K562 (cell line): Measurements from ENCODE around the gene SLC39A9. TPM values are rescaled to one million over a fixed set of nuclear protein-coding genes. Genes with fewer than 3 reads are reported as not detected.

Experiments
- ATAC-seq: fragments of 200-7000 bp; cut with Tn5 transposase; 3 replicates; pipeline ENCODE4 v1.9.1; 2020; ENCODE audit warnings: moderate library complexity
- BruUV-seq: library from RNA; stranded (reverse); fragments of 400-500 nt; replicated peaks from 2 replicates; lab custom pipeline; 2021; lab: Mats Ljungman, UMichigan
- CTCF ChIA-PET: fragments of 300-600 bp; formaldehyde crosslinking; extraction: SDS; loops from one replicate; lab custom pipeline; 2021; ENCODE audit warnings: low intra/inter-chr PET ratio; lab: Yijun Ruan, JAX
- POLR2A ChIA-PET: fragments of 300-600, 350-650 bp; sonication (Branson Sonifier 250); formaldehyde crosslinking; extraction: SDS; loops from one replicate; lab custom pipeline; 2021; ENCODE audit warnings: antibody characterized with exemption, inconsistent platforms; lab: Yijun Ruan, JAX
- DNase-seq, 4 experiments: peaks; one replicate each; pipeline versions ENCODE4 v3.0.0 to v3.0.0-alpha.2; 2011 to 2018; ENCODE audit warnings: low spot score in 3 of 4, mixed read lengths in 3 of 4; ENCODE audit errors: extremely low read depth in 1 of 4
- FAIRE-seq: peaks from 2 replicates; lab custom pipeline; 2011; peaks lifted over from hg19 to GRCh38; lab: Jason Lieb, UNC
- H2AFZ ChIP-seq: 2 replicates; pipeline ENCODE4 v1.6.0; 2011; ENCODE audit warnings: low read depth, low read length, control low read depth, inconsistent platforms
- H3K27ac ChIP-seq: fragments of 200-600 bp; 3 replicates; pipeline ENCODE4 v1.8.0; 2011; ENCODE audit warnings: low read depth, mild to moderate bottlenecking, control low read depth, inconsistent platforms, low read length, moderate library complexity, mixed read lengths; ENCODE audit errors: extremely low read depth
- H3K27me3 ChIP-seq, 2 experiments: fragments of 300-600 bp in 1 of 2; 2 replicates in 1 of 2; 3 replicates in 1 of 2; pipeline versions ENCODE4 v1.6.0 to v1.8.0; 2011; ENCODE audit warnings: inconsistent platforms in 2 of 2, low read length in 2 of 2, mild to moderate bottlenecking in 1 of 2, mixed read lengths in 1 of 2, moderate library complexity in 1 of 2; ENCODE audit not compliant: control insufficient read depth in 2 of 2, insufficient read depth in 2 of 2
- H3K36me3 ChIP-seq: fragments of 300-600 bp; 3 replicates; pipeline ENCODE4 v1.8.0; 2011; ENCODE audit warnings: mild to moderate bottlenecking, low read length, inconsistent platforms; ENCODE audit not compliant: control insufficient read depth, insufficient read depth
- H3K4me1 ChIP-seq, 2 experiments: fragments of 200-600 bp in 1 of 2; replicated peaks in 1 of 2; 2 replicates in 1 of 2; 3 replicates in 1 of 2; pipeline versions ENCODE4 v1.5.1 to v1.8.0; 2011; ENCODE audit warnings: inconsistent platforms in 2 of 2, low read length in 2 of 2, mild to moderate bottlenecking in 1 of 2, mixed read lengths in 1 of 2, moderate library complexity in 1 of 2; ENCODE audit not compliant: control insufficient read depth in 2 of 2, insufficient read depth in 2 of 2
- H3K4me2 ChIP-seq: 2 replicates; pipeline ENCODE4 v1.6.1; 2011; ENCODE audit warnings: low read length, control low read depth, inconsistent platforms, mixed read lengths; ENCODE audit not compliant: insufficient read depth
- H3K4me3 ChIP-seq: fragments of 200-600 bp; sonication (generic), shearing (Covaris generic); 2 replicates; pipeline ENCODE4 v1.5.1; 2016; ENCODE audit warnings: control low read depth, inconsistent platforms
- H3K79me2 ChIP-seq: fragments of 200-600 bp; 3 replicates; pipeline ENCODE4 v1.8.0; 2011; ENCODE audit warnings: low read length, inconsistent platforms; ENCODE audit not compliant: control insufficient read depth, insufficient read depth
- H3K9ac ChIP-seq, 2 experiments: 2 replicates each; pipeline versions ENCODE4 v1.6.0 to v1.6.1; 2011; ENCODE audit warnings: low read depth in 2 of 2, low read length in 2 of 2, control low read depth in 1 of 2, inconsistent platforms in 1 of 2, mild to moderate bottlenecking in 1 of 2, mixed read lengths in 1 of 2; ENCODE audit not compliant: insufficient read depth in 1 of 2
- H3K9me1 ChIP-seq: one replicate; pipeline ENCODE4 v1.6.0; 2011; ENCODE audit warnings: inconsistent platforms, mild to moderate bottlenecking, low read length, moderate library complexity; ENCODE audit not compliant: control insufficient read depth, insufficient read depth
- H3K9me3 ChIP-seq: replicated peaks from 2 replicates; pipeline ENCODE4 v1.5.1; 2011; ENCODE audit warnings: low read depth, low read length, inconsistent platforms; ENCODE audit not compliant: control insufficient read depth, insufficient read depth
- H4K20me1 ChIP-seq: replicated peaks from 2 replicates; pipeline ENCODE4 v1.6.1; 2011; ENCODE audit warnings: low read length, inconsistent platforms, mixed read lengths; ENCODE audit not compliant: control insufficient read depth, insufficient read depth
- CHCHD3 ChIP-seq: fragments of 250-450 bp; sonication (Bioruptor Pico); IDR thresholded peaks from 2 replicates; pipeline ENCODE4 v2.1.2; 2022; ENCODE audit warnings: mild to moderate bottlenecking
- DNMT1 ChIP-seq: fragments of 450-650 bp; IDR thresholded peaks from 2 replicates; pipeline ENCODE4 v1.6.1; 2016; ENCODE audit warnings: antibody characterized with exemption, mild to moderate bottlenecking
- FOXJ3 ChIP-seq: sonication (generic); formaldehyde crosslinking; IDR thresholded peaks from 2 replicates; pipeline ENCODE4 v1.4.0; 2020; ENCODE audit warnings: mild to moderate bottlenecking, missing genetic modification reagents
- TSC22D4 ChIP-seq: fragments of 450-650 bp; IDR thresholded peaks from 2 replicates; pipeline ENCODE4 v1.6.1; 2016; ENCODE audit warnings: missing genetic modification characterization, missing biosample characterization, control low read depth
- ZKSCAN3 ChIP-seq: fragments of 250-450 bp; sonication (Bioruptor Pico); IDR thresholded peaks from 2 replicates; pipeline ENCODE4 v1.4.0; 2020
- ZNF589 ChIP-seq: fragments of 200-800 bp; sonication (Bioruptor generic); IDR thresholded peaks from 2 replicates; pipeline ENCODE4 v1.6.1; 2016; ENCODE audit warnings: low read depth, missing genetic modification characterization, missing compliant biosample characterization
- ZNF76 ChIP-seq: fragments of 250-450 bp; sonication (Bioruptor Pico); IDR thresholded peaks from 2 replicates; pipeline ENCODE4 v1.4.0; 2020; ENCODE audit warnings: mild to moderate bottlenecking, moderate library complexity, borderline replicate concordance
- WGBS: fragments of 100-300 bp; shearing (Covaris generic); methylation state at CpG from one replicate; pipeline ENCODE4 v1.1.6; 2016; ENCODE audit warnings: low coverage, mixed read lengths; ENCODE audit not compliant: insufficient coverage; ENCODE audit errors: missing lambda C conversion rate; 5-methylcytosine and 5-hydroxymethylcytosine counted together
- in situ Hi-C: fragments of 300-500 bp; cut with MboI; formaldehyde crosslinking; loops from 4 replicates; pipeline ENCODE4 v1.15.0; 2018; ENCODE audit warnings: inconsistent platforms, mixed read lengths
- intact Hi-C: fragments of 100-400 bp; cut with micrococcal nuclease; formaldehyde crosslinking; loops from 2 replicates; pipeline ENCODE4 v1.14.2; 2022
- polyA plus RNA-seq, 8 experiments: library from polyadenylated mRNA; depleted of rRNA in 4 of 8; stranded (reverse) in 5 of 8; unstranded in 3 of 8; fragments of >200 nt; fragmentation: Nextera tagmentation in 2 of 8; fragmentation: Illumina TruSeq in 1 of 8; extraction: Ambion mirVana in 2 of 8; extraction: Trizol in 1 of 8; gene quantifications; 2 replicates each; pipeline versions ENCODE4 v1.2.1 to v1.2.3, GENCODE V29; 2011 to 2014; ENCODE audit warnings: inconsistent platforms in 1 of 8, missing spikeins in 1 of 8
- total RNA-seq, 7 experiments: library from RNA; depleted of rRNA in 6 of 7; stranded (reverse); fragments of >200 nt in 6 of 7; fragmentation: Illumina TruSeq in 2 of 7; extraction: Trizol in 2 of 7; gene quantifications; 2 replicates each; pipeline versions ENCODE4 v1.2.1 to v1.2.3, GENCODE V29; 2011 to 2021; ENCODE audit warnings: low replicate concordance in 1 of 7
- TF ChIP-seq, protein P1 (sequence below): fragments of 450-650 bp; IDR thresholded peaks from 2 replicates; pipeline ENCODE4 v1.6.1; 2018; ENCODE audit not compliant: partially characterized antibody
- TF ChIP-seq, protein P2 (sequence below): fragments of 450-650 bp; IDR thresholded peaks from 2 replicates; pipeline ENCODE4 v1.6.1; 2016; ENCODE audit warnings: mild to moderate bottlenecking, moderate library complexity

The SLC39A9 gene
- total and polyA plus RNA-seq, 9 of the 15 experiments (the other 6 are each of a cell fraction or from before 2014, with no cell fraction given), result 18.4 to 66.0 (median 32.5) TPM

DNA sequence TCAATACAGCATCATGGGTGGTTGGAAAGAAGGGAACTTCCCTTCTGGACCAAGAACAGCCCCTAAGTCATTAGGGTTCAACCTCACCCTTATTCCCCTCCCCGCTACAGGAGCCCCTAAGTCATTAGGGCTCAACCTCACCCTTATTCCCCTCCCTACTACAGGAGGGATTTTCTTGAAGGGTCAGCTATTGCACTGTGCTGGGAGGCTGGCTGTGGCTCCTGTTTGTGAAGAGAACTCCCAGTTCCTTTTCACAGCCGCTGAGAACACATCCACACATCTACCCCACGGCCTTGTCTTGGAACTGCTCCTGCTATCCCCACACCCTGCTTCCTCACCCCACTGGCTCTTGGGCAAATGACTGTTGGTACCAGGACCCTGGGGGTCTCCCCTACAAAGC is 45.3 kb upstream of the SLC39A9 start:
- Histone ChIP-seq H3K4me3 (no peak overlapping the region), H3K27ac (no peak overlapping the region), H3K9ac (no peak overlapping the region), H3K9me1 (no peaks in the 10 kb centered on the region), H3K79me2 (no peaks in the 10 kb centered on the region), H3K4me2 (no peak overlapping the region), H3K27me3 (peaks cover 0 to 82% of the 10 kb centered on the region in 2 experiments; a peak in 4 of 5 replicates), H3K9me3 (no peaks in the 10 kb centered on the region), H2AFZ (no peak overlapping the region), H4K20me1 (no peaks in the 10 kb centered on the region), H3K4me1 (no peaks in the 10 kb centered on the region; a peak in 1 of 5 replicates), H3K36me3 (no peaks in the 10 kb centered on the region)
- in situ Hi-C loops (no loop called here), intact Hi-C loops (no loop called here)
- WGBS, result 11% methylated on average over 1 of the region's 3 CpGs
- FAIRE-seq (no peak), ATAC-seq (no peak), DNase-seq (no peak)
- POLR2A ChIA-PET, result no interaction called here
- no TSS peak for BruUV-seq
- CTCF ChIA-PET, result no interaction called here
- TF ChIP-seq CHCHD3 (CRISPR knock-in tag), result no peak
- TF ChIP-seq, protein P1, sequence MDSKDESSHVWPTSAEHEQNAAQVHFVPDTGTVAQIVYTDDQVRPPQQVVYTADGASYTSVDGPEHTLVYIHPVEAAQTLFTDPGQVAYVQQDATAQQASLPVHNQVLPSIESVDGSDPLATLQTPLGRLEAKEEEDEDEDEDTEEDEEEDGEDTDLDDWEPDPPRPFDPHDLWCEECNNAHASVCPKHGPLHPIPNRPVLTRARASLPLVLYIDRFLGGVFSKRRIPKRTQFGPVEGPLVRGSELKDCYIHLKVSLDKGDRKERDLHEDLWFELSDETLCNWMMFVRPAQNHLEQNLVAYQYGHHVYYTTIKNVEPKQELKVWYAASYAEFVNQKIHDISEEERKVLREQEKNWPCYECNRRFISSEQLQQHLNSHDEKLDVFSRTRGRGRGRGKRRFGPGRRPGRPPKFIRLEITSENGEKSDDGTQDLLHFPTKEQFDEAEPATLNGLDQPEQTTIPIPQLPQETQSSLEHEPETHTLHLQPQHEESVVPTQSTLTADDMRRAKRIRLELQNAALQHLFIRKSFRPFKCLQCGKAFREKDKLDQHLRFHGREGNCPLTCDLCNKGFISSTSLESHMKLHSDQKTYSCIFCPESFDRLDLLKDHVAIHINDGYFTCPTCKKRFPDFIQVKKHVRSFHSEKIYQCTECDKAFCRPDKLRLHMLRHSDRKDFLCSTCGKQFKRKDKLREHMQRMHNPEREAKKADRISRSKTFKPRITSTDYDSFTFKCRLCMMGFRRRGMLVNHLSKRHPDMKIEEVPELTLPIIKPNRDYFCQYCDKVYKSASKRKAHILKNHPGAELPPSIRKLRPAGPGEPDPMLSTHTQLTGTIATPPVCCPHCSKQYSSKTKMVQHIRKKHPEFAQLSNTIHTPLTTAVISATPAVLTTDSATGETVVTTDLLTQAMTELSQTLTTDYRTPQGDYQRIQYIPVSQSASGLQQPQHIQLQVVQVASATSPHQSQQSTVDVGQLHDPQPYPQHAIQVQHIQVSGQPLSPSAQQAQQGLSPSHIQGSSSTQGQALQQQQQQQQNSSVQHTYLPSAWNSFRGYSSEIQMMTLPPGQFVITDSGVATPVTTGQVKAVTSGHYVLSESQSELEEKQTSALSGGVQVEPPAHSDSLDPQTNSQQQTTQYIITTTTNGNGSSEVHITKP, result no peak
- TF ChIP-seq ZKSCAN3 (CRISPR knock-in tag), result no peak
- no peak for TF ChIP-seq FOXJ3 (CRISPR knock-in tag)
- TF ChIP-seq ZNF76 (CRISPR knock-in tag), result no peak
- TF ChIP-seq, protein P2, sequence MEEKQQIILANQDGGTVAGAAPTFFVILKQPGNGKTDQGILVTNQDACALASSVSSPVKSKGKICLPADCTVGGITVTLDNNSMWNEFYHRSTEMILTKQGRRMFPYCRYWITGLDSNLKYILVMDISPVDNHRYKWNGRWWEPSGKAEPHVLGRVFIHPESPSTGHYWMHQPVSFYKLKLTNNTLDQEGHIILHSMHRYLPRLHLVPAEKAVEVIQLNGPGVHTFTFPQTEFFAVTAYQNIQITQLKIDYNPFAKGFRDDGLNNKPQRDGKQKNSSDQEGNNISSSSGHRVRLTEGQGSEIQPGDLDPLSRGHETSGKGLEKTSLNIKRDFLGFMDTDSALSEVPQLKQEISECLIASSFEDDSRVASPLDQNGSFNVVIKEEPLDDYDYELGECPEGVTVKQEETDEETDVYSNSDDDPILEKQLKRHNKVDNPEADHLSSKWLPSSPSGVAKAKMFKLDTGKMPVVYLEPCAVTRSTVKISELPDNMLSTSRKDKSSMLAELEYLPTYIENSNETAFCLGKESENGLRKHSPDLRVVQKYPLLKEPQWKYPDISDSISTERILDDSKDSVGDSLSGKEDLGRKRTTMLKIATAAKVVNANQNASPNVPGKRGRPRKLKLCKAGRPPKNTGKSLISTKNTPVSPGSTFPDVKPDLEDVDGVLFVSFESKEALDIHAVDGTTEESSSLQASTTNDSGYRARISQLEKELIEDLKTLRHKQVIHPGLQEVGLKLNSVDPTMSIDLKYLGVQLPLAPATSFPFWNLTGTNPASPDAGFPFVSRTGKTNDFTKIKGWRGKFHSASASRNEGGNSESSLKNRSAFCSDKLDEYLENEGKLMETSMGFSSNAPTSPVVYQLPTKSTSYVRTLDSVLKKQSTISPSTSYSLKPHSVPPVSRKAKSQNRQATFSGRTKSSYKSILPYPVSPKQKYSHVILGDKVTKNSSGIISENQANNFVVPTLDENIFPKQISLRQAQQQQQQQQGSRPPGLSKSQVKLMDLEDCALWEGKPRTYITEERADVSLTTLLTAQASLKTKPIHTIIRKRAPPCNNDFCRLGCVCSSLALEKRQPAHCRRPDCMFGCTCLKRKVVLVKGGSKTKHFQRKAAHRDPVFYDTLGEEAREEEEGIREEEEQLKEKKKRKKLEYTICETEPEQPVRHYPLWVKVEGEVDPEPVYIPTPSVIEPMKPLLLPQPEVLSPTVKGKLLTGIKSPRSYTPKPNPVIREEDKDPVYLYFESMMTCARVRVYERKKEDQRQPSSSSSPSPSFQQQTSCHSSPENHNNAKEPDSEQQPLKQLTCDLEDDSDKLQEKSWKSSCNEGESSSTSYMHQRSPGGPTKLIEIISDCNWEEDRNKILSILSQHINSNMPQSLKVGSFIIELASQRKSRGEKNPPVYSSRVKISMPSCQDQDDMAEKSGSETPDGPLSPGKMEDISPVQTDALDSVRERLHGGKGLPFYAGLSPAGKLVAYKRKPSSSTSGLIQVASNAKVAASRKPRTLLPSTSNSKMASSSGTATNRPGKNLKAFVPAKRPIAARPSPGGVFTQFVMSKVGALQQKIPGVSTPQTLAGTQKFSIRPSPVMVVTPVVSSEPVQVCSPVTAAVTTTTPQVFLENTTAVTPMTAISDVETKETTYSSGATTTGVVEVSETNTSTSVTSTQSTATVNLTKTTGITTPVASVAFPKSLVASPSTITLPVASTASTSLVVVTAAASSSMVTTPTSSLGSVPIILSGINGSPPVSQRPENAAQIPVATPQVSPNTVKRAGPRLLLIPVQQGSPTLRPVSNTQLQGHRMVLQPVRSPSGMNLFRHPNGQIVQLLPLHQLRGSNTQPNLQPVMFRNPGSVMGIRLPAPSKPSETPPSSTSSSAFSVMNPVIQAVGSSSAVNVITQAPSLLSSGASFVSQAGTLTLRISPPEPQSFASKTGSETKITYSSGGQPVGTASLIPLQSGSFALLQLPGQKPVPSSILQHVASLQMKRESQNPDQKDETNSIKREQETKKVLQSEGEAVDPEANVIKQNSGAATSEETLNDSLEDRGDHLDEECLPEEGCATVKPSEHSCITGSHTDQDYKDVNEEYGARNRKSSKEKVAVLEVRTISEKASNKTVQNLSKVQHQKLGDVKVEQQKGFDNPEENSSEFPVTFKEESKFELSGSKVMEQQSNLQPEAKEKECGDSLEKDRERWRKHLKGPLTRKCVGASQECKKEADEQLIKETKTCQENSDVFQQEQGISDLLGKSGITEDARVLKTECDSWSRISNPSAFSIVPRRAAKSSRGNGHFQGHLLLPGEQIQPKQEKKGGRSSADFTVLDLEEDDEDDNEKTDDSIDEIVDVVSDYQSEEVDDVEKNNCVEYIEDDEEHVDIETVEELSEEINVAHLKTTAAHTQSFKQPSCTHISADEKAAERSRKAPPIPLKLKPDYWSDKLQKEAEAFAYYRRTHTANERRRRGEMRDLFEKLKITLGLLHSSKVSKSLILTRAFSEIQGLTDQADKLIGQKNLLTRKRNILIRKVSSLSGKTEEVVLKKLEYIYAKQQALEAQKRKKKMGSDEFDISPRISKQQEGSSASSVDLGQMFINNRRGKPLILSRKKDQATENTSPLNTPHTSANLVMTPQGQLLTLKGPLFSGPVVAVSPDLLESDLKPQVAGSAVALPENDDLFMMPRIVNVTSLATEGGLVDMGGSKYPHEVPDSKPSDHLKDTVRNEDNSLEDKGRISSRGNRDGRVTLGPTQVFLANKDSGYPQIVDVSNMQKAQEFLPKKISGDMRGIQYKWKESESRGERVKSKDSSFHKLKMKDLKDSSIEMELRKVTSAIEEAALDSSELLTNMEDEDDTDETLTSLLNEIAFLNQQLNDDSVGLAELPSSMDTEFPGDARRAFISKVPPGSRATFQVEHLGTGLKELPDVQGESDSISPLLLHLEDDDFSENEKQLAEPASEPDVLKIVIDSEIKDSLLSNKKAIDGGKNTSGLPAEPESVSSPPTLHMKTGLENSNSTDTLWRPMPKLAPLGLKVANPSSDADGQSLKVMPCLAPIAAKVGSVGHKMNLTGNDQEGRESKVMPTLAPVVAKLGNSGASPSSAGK, result no peak
- TF ChIP-seq ZNF589, result no peak
- TF ChIP-seq DNMT1, result no peak
- no peak for TF ChIP-seq TSC22D4 (tag)
